ENCODE data around the gene NCLN.

- TF ChIP-seq POLR2A (IDR thresholded peaks at IDR 0.05) (no peak), CTCF (IDR thresholded peaks at IDR 0.05) (no peak)
These were observed 63.1 kb downstream of the NCLN start for GRCh38 chr19:3248728-3249326.

All from prostate gland (tissue), 2 donors.